Esophagus squamous epithelium (tissue), 5 donors: ENCODE measurements around the gene CD8A. TPM values are rescaled to one million over a fixed set of nuclear protein-coding genes. Genes with fewer than 3 reads are reported as not detected.

Experiments used
- DNase-seq: peaks from one replicate; lab custom pipeline; 2025; lab: John Stamatoyannopoulos, UW
- H3K27ac ChIP-seq, 4 donors: fragments of 200-600 bp; sonication (generic); one replicate each; pipeline ENCODE4 v1.5.1; 2016 to 2019; ENCODE audit warnings: mild to moderate bottlenecking in 1 of 4
- H3K27me3 ChIP-seq, 4 donors: fragments of 200-600 bp; sonication (generic); 1 replicate in 3 of 4; 2 replicates in 1 of 4; pipeline versions ENCODE4 v1.5.1 to v1.6.0; 2017 to 2021; ENCODE audit warnings: antibody characterized with exemption in 1 of 4
- H3K36me3 ChIP-seq, 3 donors: fragments of 200-600 bp; sonication (generic); one replicate each; pipeline ENCODE4 v1.5.1; 2016 to 2019
- H3K4me1 ChIP-seq, 3 donors: fragments of 200-600 bp; sonication (generic); one replicate each; pipeline ENCODE4 v1.5.1; 2017 to 2019
- H3K4me3 ChIP-seq, 4 donors: fragments of 200-600 bp; sonication (generic); 1 replicate in 3 of 4; 2 replicates in 1 of 4; pipeline ENCODE4 v1.5.1; 2016 to 2019; ENCODE audit warnings: mild to moderate bottlenecking in 2 of 4, moderate library complexity in 1 of 4
- H3K9me3 ChIP-seq, 3 donors: fragments of 200-600 bp; sonication (generic); one replicate each; pipeline ENCODE4 v1.5.1; 2016 to 2019
- CTCF ChIP-seq, 6 experiments: fragments of 450-650 bp in 4 of 6; fragments of 200-600 bp in 2 of 6; sonication (generic) in 2 of 6; IDR thresholded peaks; one replicate each; pipeline ENCODE4 v1.5.1; 2016 to 2019; ENCODE audit warnings: antibody characterized with exemption in 6 of 6, mild to moderate bottlenecking in 4 of 6, moderate library complexity in 4 of 6
- POLR2A ChIP-seq, 4 donors: fragments of 450-650 bp; IDR thresholded peaks; one replicate each; pipeline ENCODE4 v1.6.1; 2017; ENCODE audit warnings: antibody characterized with exemption in 4 of 4, mild to moderate bottlenecking in 4 of 4, moderate library complexity in 3 of 4
- WGBS, 2 donors: methylation state at CpG; one replicate each; pipeline ENCODE4 v1.1.5; 2018; 5-methylcytosine and 5-hydroxymethylcytosine counted together
- intact Hi-C: fragments of 100-400 bp; cut with DNase I; formaldehyde crosslinking; loops from one replicate; pipeline ENCODE4 v1.15.0; 2022
- total RNA-seq, 4 donors: library from RNA; depleted of rRNA; stranded (reverse); fragments of >200 nt; gene quantifications; one replicate each; pipeline ENCODE4 v1.1.0, GENCODE V29; 2016
- donor health status: DM: yes; HTN: yes; CAD: no.

The CD8A gene
- total RNA-seq, 4 donors from 2014 or later = 1.6 to 6.5 (median 3.3) TPM; not detected in 1

DNA sequence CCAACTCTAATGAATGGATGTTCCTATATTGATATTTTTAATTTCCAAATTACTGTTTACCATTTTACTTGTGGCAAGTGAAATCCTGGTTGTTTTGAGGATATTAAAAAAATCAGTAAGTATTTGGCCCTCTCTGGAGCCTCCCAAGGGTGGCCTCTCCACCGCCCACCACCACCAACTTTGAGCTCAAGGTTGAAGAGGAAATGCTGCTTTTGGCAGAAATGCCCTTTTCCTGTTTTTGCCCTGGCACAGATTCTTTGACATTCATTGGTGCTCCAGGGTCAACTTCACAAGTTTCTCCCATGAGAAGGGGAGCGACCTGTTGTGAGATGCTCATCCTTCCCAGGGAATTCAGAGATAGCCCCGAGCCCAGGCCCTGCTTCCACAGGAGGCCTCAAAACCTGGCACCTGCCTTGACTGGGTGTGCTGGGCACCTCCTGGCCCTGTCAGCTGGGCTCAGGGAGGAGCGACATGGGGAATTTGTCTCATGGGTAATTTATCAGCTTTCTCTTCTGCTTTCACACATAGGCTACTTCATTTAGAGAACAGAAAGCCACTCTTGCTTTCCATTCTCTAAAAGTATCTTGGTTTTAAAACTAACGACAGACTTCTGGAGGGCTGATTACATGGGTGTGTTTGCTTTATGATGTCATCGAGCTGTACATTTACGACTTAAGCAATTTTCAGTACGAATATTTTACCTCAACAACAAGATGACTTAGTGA lies 6.9 kb downstream of the CD8A start:
- intact Hi-C loops = no loop called here

DNA sequence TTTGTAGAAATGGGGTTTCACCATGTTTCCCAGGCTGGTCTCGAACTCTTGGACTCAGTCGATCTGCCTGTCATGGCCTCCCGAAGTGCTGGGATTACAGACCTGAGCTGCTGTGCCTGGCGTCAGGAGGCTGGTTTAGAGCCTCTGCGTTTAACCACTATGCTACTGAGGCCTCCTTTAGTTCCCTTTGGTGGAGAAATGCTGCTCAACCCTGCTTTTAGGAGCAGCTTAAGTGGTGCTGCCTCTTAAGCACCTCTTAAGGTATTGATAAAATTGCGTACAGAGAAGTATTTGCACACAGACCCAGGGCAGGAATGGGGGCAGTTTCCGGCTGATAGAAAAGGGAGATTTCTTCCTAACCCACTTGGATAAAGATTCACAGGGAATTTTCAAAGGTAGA lies 8.0 kb downstream of the CD8A start:
- no peaks in the 10 kb centered on the region for H3K9me3 ChIP-seq
- WGBS, 2 donors = 85 to 91% methylated on average over 7 of the region's 7 CpGs
- DNase-seq = no peak
- TF ChIP-seq POLR2A (IDR thresholded peaks at IDR 0.05) (no peak), CTCF (IDR thresholded peaks at IDR 0.05) (no peak)
- H3K4me1 ChIP-seq = no peaks in the 10 kb centered on the region
- peaks cover 0 to 22% (median 0%) of the 10 kb centered on the region in 4 donors for H3K27me3 ChIP-seq
- H3K4me3 ChIP-seq = no peak overlapping the region
- intact Hi-C loops = no loop called here
- no peak overlapping the region for H3K27ac ChIP-seq
- peaks cover 0 to 5% (median 0%) of the 10 kb centered on the region in 3 donors for H3K36me3 ChIP-seq

More for the DNA sequence above, 6.9 kb downstream of the CD8A start:
- 61 to 65% methylated on average over 7 to 8 of the region's 8 CpGs for WGBS, 2 donors
- TF ChIP-seq POLR2A (IDR thresholded peaks at IDR 0.05) (no peak), CTCF (IDR thresholded peaks at IDR 0.05) (no peak)
- no peak overlapping the region for H3K27ac ChIP-seq
- H3K4me3 ChIP-seq = no peak overlapping the region
- H3K36me3 ChIP-seq = no peaks in the 10 kb centered on the region
- DNase-seq = no peak
- H3K9me3 ChIP-seq = no peaks in the 10 kb centered on the region
- H3K27me3 ChIP-seq = peaks cover 0 to 32% (median 1%) of the 10 kb centered on the region in 4 donors
- H3K4me1 ChIP-seq = peaks cover under 1 to 8% (median 2%) of the 10 kb centered on the region in 3 donors

DNA sequence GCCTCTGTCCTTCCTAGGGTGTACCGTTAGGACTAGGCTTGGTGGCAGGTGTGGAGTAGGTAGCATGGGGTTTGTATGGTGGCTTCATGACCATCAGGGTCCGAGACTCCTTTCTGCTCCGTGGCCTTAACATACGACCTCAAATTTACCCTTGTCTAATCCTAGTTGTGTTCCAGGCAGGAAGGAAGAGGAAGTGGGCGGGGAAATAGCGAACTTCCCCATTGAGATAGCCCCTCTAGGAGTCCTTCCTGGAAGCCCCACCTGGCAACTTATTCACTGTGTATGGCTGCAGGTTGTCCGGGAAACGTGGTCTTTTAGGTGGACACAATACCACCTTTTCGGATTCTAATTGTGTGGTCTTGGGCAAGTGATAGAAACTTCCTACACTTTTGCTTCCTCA lies 9.3 kb downstream of the CD8A start:
- Histone ChIP-seq H3K27me3 (peaks cover 0 to 11% (median 0%) of the 10 kb centered on the region in 4 donors), H3K36me3 (peaks cover 0 to 19% (median 0%) of the 10 kb centered on the region in 3 donors), H3K4me1 (no peaks in the 10 kb centered on the region), H3K27ac (no peak overlapping the region), H3K4me3 (no peak overlapping the region), H3K9me3 (no peaks in the 10 kb centered on the region)
- no peak for DNase-seq
- WGBS, 2 donors = 69 to 74% methylated on average over 9 of the region's 9 CpGs
- TF ChIP-seq CTCF (IDR thresholded peaks at IDR 0.05) = no peak
- TF ChIP-seq POLR2A (IDR thresholded peaks at IDR 0.05) = no peak
- intact Hi-C loops = no loop called here

- H3K27ac ChIP-seq = no peak overlapping the region
- peaks cover 0 to 33% (median 7%) of the 10 kb centered on the region in 3 donors for H3K36me3 ChIP-seq
- H3K4me1 ChIP-seq = no peaks in the 10 kb centered on the region
- H3K27me3 ChIP-seq = no peaks in the 10 kb centered on the region
- no peak overlapping the region for H3K4me3 ChIP-seq
- intact Hi-C loops = no loop called here
- H3K9me3 ChIP-seq = no peaks in the 10 kb centered on the region
- TF ChIP-seq POLR2A (IDR thresholded peaks at IDR 0.05) (no peak), CTCF (IDR thresholded peaks at IDR 0.05) (no peak)
- 73 to 76% methylated on average over 3 of the region's 3 CpGs for WGBS, 2 donors
- DNase-seq = no peak
Observed at GRCh38 chr2:86779971-86780370, 10.7 kb downstream of the CD8A start.

GRCh38 chr2:86778957-86779356 lies 11.8 kb downstream of the CD8A start:
- WGBS, 2 donors = 40 to 45% methylated on average over 2 of the region's 2 CpGs
- H3K27me3 ChIP-seq = no peaks in the 10 kb centered on the region

More at GRCh38 chr2:86778957-86779356, 11.8 kb downstream of the CD8A start:
- Histone ChIP-seq H3K9me3 (no peaks in the 10 kb centered on the region), H3K27ac (no peak overlapping the region), H3K36me3 (peaks cover 0 to 43% (median 7%) of the 10 kb centered on the region in 3 donors), H3K4me3 (no peak overlapping the region), H3K4me1 (no peaks in the 10 kb centered on the region)
- intact Hi-C loops = no loop called here
- no peak for DNase-seq
- TF ChIP-seq POLR2A (IDR thresholded peaks at IDR 0.05) = no peak
- TF ChIP-seq CTCF (IDR thresholded peaks at IDR 0.05) = no peak
